HFF-Myc (cell line): ENCODE measurements around the gene ASPDH.

ENCODE experiments used
- DNase-seq: peaks from one replicate; pipeline ENCODE4 v3.0.0-alpha.2; 2011; ENCODE audit warnings: low read depth; ENCODE audit errors: extremely low read depth
- H3K4me3 ChIP-seq: replicated peaks from 2 replicates; pipeline ENCODE4 v1.5.1; 2011; ENCODE audit warnings: low read depth, mild to moderate bottlenecking, control low read depth, low read length
- CTCF ChIP-seq: IDR thresholded peaks from 2 replicates; pipeline ENCODE4 v1.5.1; 2012; ENCODE audit warnings: mild to moderate bottlenecking, low read depth, low read length, control low read depth; ENCODE audit errors: missing control alignments

Gene ASPDH

GRCh38 chr19:50496189-50497021 is 17.3 kb downstream of the ASPDH start:
- H3K4me3 ChIP-seq = no peak overlapping the region
- DNase-seq = no peak
- no peak for TF ChIP-seq CTCF

GRCh38 chr19:50495020-50495531 is 18.6 kb downstream of the ASPDH start:
- DNase-seq = no peak
- H3K4me3 ChIP-seq = no peak overlapping the region
- no peak for TF ChIP-seq CTCF

GRCh38 chr19:50494186-50495019 is 19.3 kb downstream of the ASPDH start:
- no peak for TF ChIP-seq CTCF
- no peak overlapping the region for H3K4me3 ChIP-seq
- DNase-seq = no peak

GRCh38 chr19:50493171-50493570 is 20.5 kb downstream of the ASPDH start:
- no peak for TF ChIP-seq CTCF
- DNase-seq = no peak
- no peak overlapping the region for H3K4me3 ChIP-seq

GRCh38 chr19:50492303-50493052 is 21.2 kb downstream of the ASPDH start:
- no peak for TF ChIP-seq CTCF
- H3K4me3 ChIP-seq = no peak overlapping the region
- no peak for DNase-seq

- H3K4me3 ChIP-seq = no peak overlapping the region
- DNase-seq = no peak
- no peak for TF ChIP-seq CTCF
Observed at GRCh38 chr19:50490991-50491472, 22.7 kb downstream of the ASPDH start.
